Measurements from ENCODE around the gene KERA.

Gene KERA

DNA sequence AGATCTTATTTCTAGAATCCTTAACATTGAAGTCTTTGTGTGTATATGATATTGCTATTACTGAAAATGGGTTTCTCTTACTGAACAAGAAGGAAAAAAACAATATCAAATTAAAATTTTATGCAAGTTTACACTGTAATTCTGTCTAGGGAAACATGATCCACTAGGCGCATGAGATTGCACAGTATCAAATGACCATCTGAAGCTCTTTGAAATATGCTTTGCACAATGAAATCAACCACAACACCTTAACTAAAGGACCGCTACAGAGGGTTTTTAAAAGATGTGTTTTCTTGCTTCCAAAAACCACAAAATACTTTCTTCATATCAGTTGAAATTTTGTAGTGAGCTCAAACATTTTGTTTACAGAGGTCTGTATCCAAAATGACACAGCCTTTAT, 15.1 kb upstream of the KERA start:
- no peak for DNase-seq

GRCh38 chr12:91070936-91071335, 13.1 kb upstream of the KERA start:
- DNase-seq: no peak

DNA sequence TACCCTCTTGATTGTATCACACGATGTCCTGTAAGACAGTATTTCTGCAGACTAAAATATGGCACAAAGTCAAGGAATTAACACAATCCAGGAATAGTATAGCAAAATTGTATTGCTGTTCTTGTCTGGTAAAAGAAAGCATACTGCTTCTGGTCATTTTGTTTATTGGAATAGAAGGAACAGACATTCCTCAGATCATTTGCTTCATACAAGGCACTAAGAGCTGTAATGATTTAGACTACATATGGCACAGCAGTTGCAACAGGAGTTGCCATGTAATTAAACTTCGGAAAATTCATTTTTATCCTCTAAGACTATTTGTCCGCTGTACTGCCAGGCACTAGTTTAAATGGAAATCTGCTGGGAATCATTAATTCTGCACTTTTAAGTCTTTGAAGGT, 7.6 kb upstream of the KERA start:
- no peak for DNase-seq

DNA sequence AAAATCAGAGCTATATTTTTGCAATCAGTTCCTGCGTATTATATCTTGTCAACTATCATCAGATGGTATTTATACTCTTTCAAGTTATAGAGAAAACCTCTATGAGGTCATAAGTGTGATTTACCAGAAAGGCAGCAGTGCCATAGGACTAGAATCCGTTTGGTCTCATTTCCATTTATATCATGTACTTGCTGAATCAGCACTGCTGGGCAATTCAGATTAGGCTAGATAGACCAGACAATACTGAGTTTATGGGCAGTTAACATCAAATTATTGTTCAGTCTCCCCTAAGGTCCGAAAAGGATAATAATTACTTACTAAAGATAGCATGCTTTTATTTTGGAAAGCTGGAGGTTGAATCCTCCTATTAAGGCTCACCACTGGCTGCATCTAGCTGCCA, 6.8 kb upstream of the KERA start:
- DNase-seq: no peak

- DNase-seq: no peak
These were observed 3.3 kb upstream of the KERA start for GRCh38 chr12:91061091-91061490.

- DNase-seq: no peak
These were observed 1.4 kb upstream of the KERA start for GRCh38 chr12:91059211-91059610.

- no peak for DNase-seq
These were observed 962 bp upstream of the KERA start for GRCh38 chr12:91058786-91059185.

GRCh38 chr12:91056488-91056887, 1.3 kb downstream of the KERA start:
- no peak for DNase-seq

DNA sequence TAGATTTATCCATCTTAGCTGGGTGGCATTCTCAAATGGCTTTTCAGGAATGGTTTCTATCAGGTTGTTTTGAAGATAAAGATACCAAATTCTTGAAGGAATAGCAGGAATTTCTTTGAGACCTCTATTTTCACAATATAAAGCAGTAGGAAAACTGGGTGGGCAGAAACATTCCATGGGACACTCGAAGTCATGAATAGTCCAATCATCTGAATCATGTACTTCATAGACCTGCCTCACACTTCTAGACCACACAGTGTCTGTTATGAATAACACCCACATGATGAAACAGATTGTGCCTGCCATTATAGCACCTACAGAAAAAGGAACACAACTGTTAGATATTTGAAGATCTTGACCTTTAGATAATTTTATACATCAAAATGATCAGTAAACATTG, 1.8 kb downstream of the KERA start:
- no peak for DNase-seq

GRCh38 chr12:91053951-91054715, 3.7 kb downstream of the KERA start:
- no peak for DNase-seq

- no peak for DNase-seq
These were observed 5.8 kb downstream of the KERA start for GRCh38 chr12:91052026-91052425.

DNA sequence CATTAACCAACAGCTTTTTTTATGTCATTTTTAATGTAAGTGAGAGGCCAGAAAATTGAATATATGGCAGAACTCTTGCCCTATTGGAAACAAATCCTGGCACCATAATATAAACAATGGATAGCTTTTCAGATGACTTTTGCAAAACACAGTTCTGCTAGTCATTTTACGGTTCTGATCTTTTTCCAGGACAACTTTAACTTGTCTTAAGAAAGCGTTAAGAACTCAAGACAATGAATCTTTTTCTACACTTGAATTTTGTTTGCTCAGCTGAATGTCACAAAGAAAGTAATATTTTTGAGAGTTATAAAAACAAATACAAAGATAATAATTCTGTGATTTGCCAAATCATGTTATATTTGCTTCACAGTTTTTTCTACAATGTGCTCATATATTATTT, 13.2 kb downstream of the KERA start:
- DNase-seq: no peak

GRCh38 chr12:91043408-91043807, 14.4 kb downstream of the KERA start:
- no peak for DNase-seq

GRCh38 chr12:91040096-91040755, 17.6 kb downstream of the KERA start:
- no peak for DNase-seq

DNA sequence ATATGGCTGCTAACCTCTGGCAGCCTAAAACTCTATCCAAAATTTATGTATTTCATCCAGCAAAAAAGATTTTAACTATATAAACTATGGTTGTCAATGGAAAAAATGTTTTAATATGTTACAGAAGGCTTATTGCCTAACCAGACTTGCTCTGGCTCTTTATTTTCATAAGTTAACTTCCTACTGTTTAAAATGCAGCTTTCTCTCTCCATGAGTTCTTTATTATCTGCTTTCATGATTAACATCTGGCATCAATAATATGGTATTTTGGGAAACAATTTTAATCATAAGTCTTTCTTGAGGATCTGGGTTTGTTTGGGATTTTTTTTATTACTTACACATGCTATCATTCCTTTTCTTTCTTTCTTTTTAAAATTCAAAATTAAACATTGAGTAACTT, 20.5 kb downstream of the KERA start:
- no peak for DNase-seq

DNA sequence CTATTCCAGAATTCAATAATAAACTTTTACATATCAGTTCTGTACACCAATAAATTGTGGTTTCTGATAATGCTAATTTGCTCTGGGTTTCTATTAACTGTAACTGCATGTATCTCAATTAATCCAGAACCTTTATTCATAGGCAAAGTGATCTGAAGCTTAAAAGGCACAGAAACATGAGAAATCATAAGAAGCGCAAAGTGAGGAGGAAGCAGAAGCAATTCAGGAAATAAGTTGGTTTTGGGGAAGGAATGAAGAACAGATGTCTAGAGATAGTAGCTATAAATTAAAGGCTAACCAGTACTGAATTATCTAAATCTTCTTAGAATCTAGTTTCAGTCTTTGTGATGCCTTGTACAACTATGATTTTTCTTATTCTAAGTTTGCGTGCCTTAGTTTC, 24.6 kb downstream of the KERA start:
- DNase-seq: no peak

DNA sequence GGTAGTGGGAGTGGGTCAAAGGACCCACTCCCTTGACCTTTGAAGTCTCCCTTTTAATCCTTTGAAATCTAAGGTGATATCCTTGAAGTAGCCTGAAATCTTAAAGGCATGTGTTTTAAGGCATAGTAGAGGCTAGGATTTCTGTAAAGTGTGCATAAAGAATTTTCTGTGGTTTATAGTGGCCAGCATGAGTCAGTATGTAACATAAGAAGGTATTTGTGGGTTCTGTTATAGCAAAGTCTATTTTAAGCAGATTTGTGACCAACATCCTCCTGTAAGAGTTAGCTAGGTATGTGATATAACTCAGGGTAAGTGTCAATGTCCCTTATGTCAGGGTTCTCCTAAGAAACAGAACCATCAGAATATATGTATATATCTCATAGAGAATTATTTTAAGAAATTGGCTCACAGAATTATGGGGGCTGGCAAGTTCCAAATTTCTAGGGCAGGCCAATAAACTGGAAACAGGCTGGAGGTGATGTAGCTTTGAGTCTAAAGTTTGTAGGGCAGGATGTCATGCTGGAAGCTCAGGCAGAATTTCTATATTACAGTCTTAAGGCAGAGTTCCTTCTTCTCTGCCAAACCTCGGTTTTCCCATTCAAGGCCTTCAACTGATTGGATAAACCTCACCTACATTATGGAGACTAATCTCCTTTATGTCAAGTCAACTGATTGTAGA, 34.4 kb downstream of the KERA start:
- no peak for DNase-seq

DNA sequence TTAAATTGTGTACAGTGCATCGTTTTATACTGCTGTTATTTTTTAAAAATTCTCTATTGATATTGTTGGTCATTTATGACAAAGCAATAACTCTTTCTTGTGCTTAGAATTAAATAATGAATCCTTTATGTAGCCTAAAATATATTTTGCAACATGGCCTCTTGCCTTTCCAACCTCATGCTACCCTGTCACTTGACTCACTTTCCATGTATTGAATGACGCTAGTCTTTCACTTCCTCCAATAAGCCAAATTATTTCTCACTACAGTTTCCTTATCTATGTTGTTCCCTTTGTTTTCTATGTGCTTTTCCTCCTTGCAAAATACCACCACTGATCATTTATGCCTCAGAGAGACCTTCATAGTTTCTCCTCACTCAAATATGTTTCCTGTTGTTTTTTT, 36.7 kb downstream of the KERA start:
- no peak for DNase-seq

- DNase-seq: no peak
These were observed 38.4 kb downstream of the KERA start for GRCh38 chr12:91019455-91019854.

DNA sequence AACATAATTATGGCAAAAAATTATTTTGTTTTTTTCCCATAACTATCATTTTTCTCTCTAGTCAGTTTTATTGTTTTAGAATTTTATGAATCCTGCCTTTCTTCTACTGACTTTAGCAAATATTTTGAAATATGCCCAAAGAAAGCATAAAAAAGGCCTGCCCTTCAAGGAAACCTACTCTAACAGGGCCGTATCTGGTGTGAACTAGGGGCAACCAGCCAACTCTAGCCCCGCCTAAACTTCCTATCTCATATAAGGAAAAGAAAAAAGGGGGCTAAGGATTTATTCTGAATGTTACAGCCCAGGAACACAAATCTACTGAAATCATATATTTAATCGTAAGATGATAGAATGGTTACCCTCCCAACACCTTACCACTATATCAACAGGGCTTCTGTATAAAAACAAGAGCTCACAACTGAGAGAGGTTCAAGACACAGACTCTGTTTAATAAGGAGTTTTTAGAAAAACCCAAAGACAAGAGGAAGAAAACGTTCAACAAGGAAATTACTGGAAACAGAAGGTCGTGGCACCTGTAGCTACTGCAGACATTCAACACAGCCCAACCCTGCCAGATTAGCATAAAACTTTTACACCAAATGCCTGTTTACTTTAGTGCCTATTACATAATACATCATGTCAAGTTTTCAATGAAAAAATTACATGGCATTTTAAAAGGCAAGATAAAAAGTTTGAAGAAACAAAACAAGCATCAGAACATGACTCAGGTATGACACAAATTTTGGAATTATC, 40.1 kb downstream of the KERA start:
- no peak for DNase-seq

GRCh38 chr12:91017043-91017442, 40.8 kb downstream of the KERA start:
- no peak for DNase-seq

DNA sequence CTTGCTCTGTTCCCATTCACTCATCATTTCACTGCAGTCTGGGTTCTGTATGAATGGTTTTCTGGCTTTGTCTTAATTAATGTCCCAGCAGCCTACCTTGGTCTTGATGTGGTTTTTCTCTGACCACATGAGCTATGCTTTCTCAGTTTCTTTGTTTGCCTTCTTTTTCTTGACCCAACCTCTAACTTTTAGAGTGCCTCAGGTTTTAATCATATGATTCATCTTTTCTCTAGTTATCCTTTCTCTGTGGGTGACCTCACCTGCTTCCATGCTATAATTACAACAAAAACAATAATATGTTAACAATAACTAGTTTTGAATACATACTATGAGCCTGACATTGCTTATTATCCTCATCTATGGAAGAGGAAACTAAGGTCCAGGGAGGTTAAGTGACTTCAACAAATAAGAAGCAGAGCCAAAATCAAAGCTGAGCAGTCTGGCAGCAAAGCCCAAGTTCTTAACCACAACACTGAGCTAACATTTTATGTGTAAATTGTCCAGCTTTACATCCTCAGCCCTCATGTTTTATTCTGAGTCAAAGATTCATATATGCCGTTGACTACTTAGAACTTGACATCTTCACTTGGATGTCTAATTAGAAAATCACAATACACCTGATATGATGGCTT, 48.4 kb downstream of the KERA start:
- DNase-seq: no peak

Data from stimulated activated naive CD4-positive, alpha-beta T cell treated with Interleukin-2 at 50 U/mL for 16 hours (primary cell).